K562 (cell line): ENCODE data around the gene ZBTB16. TPM values are rescaled to one million over a fixed set of nuclear protein-coding genes. Genes with fewer than 3 reads are reported as not detected.

Experiments used
- ATAC-seq: fragments of 200-7000 bp; cut with Tn5 transposase; 3 replicates; pipeline ENCODE4 v1.9.1; 2020; ENCODE audit warnings: moderate library complexity
- BruUV-seq: library from RNA; stranded (reverse); fragments of 400-500 nt; replicated peaks from 2 replicates; lab custom pipeline; 2021; lab: Mats Ljungman, UMichigan
- CTCF ChIA-PET: fragments of 300-600 bp; formaldehyde crosslinking; extraction: SDS; loops from one replicate; lab custom pipeline; 2021; ENCODE audit warnings: low intra/inter-chr PET ratio; lab: Yijun Ruan, JAX
- POLR2A ChIA-PET: fragments of 300-600, 350-650 bp; sonication (Branson Sonifier 250); formaldehyde crosslinking; extraction: SDS; loops from one replicate; lab custom pipeline; 2021; ENCODE audit warnings: antibody characterized with exemption, inconsistent platforms; lab: Yijun Ruan, JAX
- DNase-seq, 4 experiments: peaks; one replicate each; pipeline versions ENCODE4 v3.0.0 to v3.0.0-alpha.2; 2011 to 2018; ENCODE audit warnings: low spot score in 3 of 4, mixed read lengths in 3 of 4; ENCODE audit errors: extremely low read depth in 1 of 4
- FAIRE-seq: peaks from 2 replicates; lab custom pipeline; 2011; peaks lifted over from hg19 to GRCh38; lab: Jason Lieb, UNC
- H2AFZ ChIP-seq: 2 replicates; pipeline ENCODE4 v1.6.0; 2011; ENCODE audit warnings: low read depth, low read length, control low read depth, inconsistent platforms
- H3K27ac ChIP-seq: fragments of 200-600 bp; 3 replicates; pipeline ENCODE4 v1.8.0; 2011; ENCODE audit warnings: low read depth, mild to moderate bottlenecking, control low read depth, inconsistent platforms, low read length, moderate library complexity, mixed read lengths; ENCODE audit errors: extremely low read depth
- H3K27me3 ChIP-seq, 2 experiments: fragments of 300-600 bp in 1 of 2; 2 replicates in 1 of 2; 3 replicates in 1 of 2; pipeline versions ENCODE4 v1.6.0 to v1.8.0; 2011; ENCODE audit warnings: inconsistent platforms in 2 of 2, low read length in 2 of 2, mild to moderate bottlenecking in 1 of 2, mixed read lengths in 1 of 2, moderate library complexity in 1 of 2; ENCODE audit not compliant: control insufficient read depth in 2 of 2, insufficient read depth in 2 of 2
- H3K36me3 ChIP-seq: fragments of 300-600 bp; 3 replicates; pipeline ENCODE4 v1.8.0; 2011; ENCODE audit warnings: mild to moderate bottlenecking, low read length, inconsistent platforms; ENCODE audit not compliant: control insufficient read depth, insufficient read depth
- H3K4me1 ChIP-seq, 2 experiments: fragments of 200-600 bp in 1 of 2; replicated peaks in 1 of 2; 2 replicates in 1 of 2; 3 replicates in 1 of 2; pipeline versions ENCODE4 v1.5.1 to v1.8.0; 2011; ENCODE audit warnings: inconsistent platforms in 2 of 2, low read length in 2 of 2, mild to moderate bottlenecking in 1 of 2, mixed read lengths in 1 of 2, moderate library complexity in 1 of 2; ENCODE audit not compliant: control insufficient read depth in 2 of 2, insufficient read depth in 2 of 2
- H3K4me2 ChIP-seq: 2 replicates; pipeline ENCODE4 v1.6.1; 2011; ENCODE audit warnings: low read length, control low read depth, inconsistent platforms, mixed read lengths; ENCODE audit not compliant: insufficient read depth
- H3K4me3 ChIP-seq: fragments of 200-600 bp; sonication (generic), shearing (Covaris generic); 2 replicates; pipeline ENCODE4 v1.5.1; 2016; ENCODE audit warnings: control low read depth, inconsistent platforms
- H3K79me2 ChIP-seq: fragments of 200-600 bp; 3 replicates; pipeline ENCODE4 v1.8.0; 2011; ENCODE audit warnings: low read length, inconsistent platforms; ENCODE audit not compliant: control insufficient read depth, insufficient read depth
- H3K9ac ChIP-seq, 2 experiments: 2 replicates each; pipeline versions ENCODE4 v1.6.0 to v1.6.1; 2011; ENCODE audit warnings: low read depth in 2 of 2, low read length in 2 of 2, control low read depth in 1 of 2, inconsistent platforms in 1 of 2, mild to moderate bottlenecking in 1 of 2, mixed read lengths in 1 of 2; ENCODE audit not compliant: insufficient read depth in 1 of 2
- H3K9me1 ChIP-seq: one replicate; pipeline ENCODE4 v1.6.0; 2011; ENCODE audit warnings: inconsistent platforms, mild to moderate bottlenecking, low read length, moderate library complexity; ENCODE audit not compliant: control insufficient read depth, insufficient read depth
- H3K9me3 ChIP-seq: replicated peaks from 2 replicates; pipeline ENCODE4 v1.5.1; 2011; ENCODE audit warnings: low read depth, low read length, inconsistent platforms; ENCODE audit not compliant: control insufficient read depth, insufficient read depth
- H4K20me1 ChIP-seq: replicated peaks from 2 replicates; pipeline ENCODE4 v1.6.1; 2011; ENCODE audit warnings: low read length, inconsistent platforms, mixed read lengths; ENCODE audit not compliant: control insufficient read depth, insufficient read depth
- GATA2 ChIP-seq: sonication (generic); formaldehyde crosslinking; IDR thresholded peaks from 2 replicates; pipeline ENCODE4 v1.4.0; 2020; ENCODE audit warnings: mild to moderate bottlenecking, missing genetic modification reagents
- MLLT1 ChIP-seq, 2 experiments: fragments of 450-650 bp; IDR thresholded peaks; 2 replicates each; pipeline ENCODE4 v1.6.1; 2016
- MXI1 ChIP-seq: IDR thresholded peaks from 2 replicates; pipeline ENCODE4 v1.6.1; 2011; ENCODE audit warnings: low read depth, mild to moderate bottlenecking, improper control_type of control experiment, low read length
- NRF1 ChIP-seq, 2 experiments: fragments of 450-650 bp; IDR thresholded peaks in 1 of 2; conservative IDR thresholded peaks in 1 of 2; 2 replicates each; pipeline ENCODE4 v1.6.1; 2014; ENCODE audit warnings: mild to moderate bottlenecking in 2 of 2
- ZFX ChIP-seq: sonication (generic); formaldehyde crosslinking; IDR thresholded peaks from 2 replicates; pipeline ENCODE4 v1.8.0; 2022; ENCODE audit warnings: mild to moderate bottlenecking, missing genetic modification reagents, moderate library complexity
- ZNF280A ChIP-seq: fragments of 450-650 bp; IDR thresholded peaks from 2 replicates; pipeline ENCODE4 v1.6.1; 2018; ENCODE audit warnings: mild to moderate bottlenecking, low read depth; ENCODE audit not compliant: partially characterized antibody
- ZNF57 ChIP-seq: fragments of 450-650 bp; formaldehyde crosslinking; IDR thresholded peaks from 2 replicates; pipeline ENCODE4 v1.4.0; 2020; ENCODE audit warnings: mild to moderate bottlenecking, moderate library complexity
- WGBS: fragments of 100-300 bp; shearing (Covaris generic); methylation state at CpG from one replicate; pipeline ENCODE4 v1.1.6; 2016; ENCODE audit warnings: low coverage, mixed read lengths; ENCODE audit not compliant: insufficient coverage; ENCODE audit errors: missing lambda C conversion rate; 5-methylcytosine and 5-hydroxymethylcytosine counted together
- in situ Hi-C: fragments of 300-500 bp; cut with MboI; formaldehyde crosslinking; loops from 4 replicates; pipeline ENCODE4 v1.15.0; 2018; ENCODE audit warnings: inconsistent platforms, mixed read lengths
- intact Hi-C: fragments of 100-400 bp; cut with micrococcal nuclease; formaldehyde crosslinking; loops from 2 replicates; pipeline ENCODE4 v1.14.2; 2022
- polyA plus RNA-seq, 8 experiments: library from polyadenylated mRNA; depleted of rRNA in 4 of 8; stranded (reverse) in 5 of 8; unstranded in 3 of 8; fragments of >200 nt; fragmentation: Nextera tagmentation in 2 of 8; fragmentation: Illumina TruSeq in 1 of 8; extraction: Ambion mirVana in 2 of 8; extraction: Trizol in 1 of 8; gene quantifications; 2 replicates each; pipeline versions ENCODE4 v1.2.1 to v1.2.3, GENCODE V29; 2011 to 2014; ENCODE audit warnings: inconsistent platforms in 1 of 8, missing spikeins in 1 of 8
- total RNA-seq, 7 experiments: library from RNA; depleted of rRNA in 6 of 7; stranded (reverse); fragments of >200 nt in 6 of 7; fragmentation: Illumina TruSeq in 2 of 7; extraction: Trizol in 2 of 7; gene quantifications; 2 replicates each; pipeline versions ENCODE4 v1.2.1 to v1.2.3, GENCODE V29; 2011 to 2021; ENCODE audit warnings: low replicate concordance in 1 of 7

ZBTB16 gene
- total and polyA plus RNA-seq, 9 of the 15 experiments (the other 6 are each of a cell fraction or from before 2014, with no cell fraction given) = 0.06 to 0.40 (median 0.24) TPM; not detected in 4

DNA sequence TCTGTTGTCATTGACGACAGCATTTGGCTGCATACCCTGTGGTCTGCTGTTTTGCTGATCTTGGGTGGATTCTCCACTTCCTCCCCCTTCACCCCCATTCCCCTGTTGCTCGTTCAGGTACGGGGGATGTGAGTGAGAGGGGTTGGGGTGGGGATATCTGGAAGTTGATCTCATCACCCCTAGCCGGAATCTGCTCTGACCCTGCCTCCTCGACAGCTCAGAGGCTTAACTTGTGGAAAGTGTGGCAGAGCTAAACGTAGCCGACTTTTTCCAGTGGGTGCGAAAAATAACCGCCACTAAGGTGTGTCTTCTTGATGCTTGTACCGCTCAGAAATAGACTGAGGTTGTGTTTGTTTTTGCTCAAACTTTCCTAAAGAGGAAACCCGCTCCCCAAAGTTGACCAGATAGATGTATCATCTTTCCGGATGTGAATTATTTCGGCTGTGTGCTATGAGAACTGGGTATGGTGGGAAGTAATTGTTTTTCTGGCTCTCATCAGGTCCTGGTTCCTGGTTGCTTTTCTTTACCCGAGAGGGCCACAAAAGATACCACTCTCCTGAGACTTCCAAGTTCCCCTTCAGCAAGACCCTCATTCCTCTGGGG, 6.6 kb downstream of the ZBTB16 start (continued):
- TF ChIP-seq MXI1 = no peak
- no peak for TF ChIP-seq MLLT1 (IDR thresholded peaks at IDR 0.05)
- no peak for TF ChIP-seq NRF1 (conservative IDR thresholded peaks at IDR 0.05 in 1 of 2, IDR thresholded peaks at IDR 0.05 in 1 of 2)
- TF ChIP-seq ZFX (CRISPR knock-in tag) = no peak
- TF ChIP-seq, all 486 proteins: peak for 0

DNA sequence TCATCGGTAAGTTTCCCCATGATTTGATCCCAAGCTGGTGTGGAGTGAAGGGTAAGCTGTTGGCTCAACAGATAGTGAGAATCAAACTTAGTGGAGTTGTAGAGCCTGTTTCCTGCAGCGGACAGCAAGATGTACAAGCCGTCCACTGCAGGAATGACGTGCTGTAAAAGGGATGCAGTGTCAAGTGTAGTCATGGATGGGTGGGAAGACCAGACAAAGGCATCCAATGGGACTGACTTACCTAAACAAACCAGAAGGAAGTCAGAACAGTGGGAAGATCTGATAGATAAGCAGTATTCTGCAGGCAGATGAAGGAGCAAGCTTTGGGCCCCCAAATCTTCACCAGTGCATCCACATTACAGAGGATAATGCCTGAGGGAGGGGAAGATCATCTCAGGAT, 8.8 kb downstream of the ZBTB16 start:
- no peaks in the 10 kb centered on the region for H3K79me2 ChIP-seq
- intact Hi-C loops (no loop called here), in situ Hi-C loops (no loop called here)
- H3K9me3 ChIP-seq = no peaks in the 10 kb centered on the region
- CTCF ChIA-PET = no interaction called here
- no peak for DNase-seq
- H3K4me1 ChIP-seq = peaks cover 0 to 3% of the 10 kb centered on the region in 2 experiments; a peak in 1 of 5 replicates
- no peak for ATAC-seq
- peaks cover 53 to 74% of the 10 kb centered on the region in 2 experiments for H3K27me3 ChIP-seq
- BruUV-seq = no TSS peak
- no peak overlapping the region for H3K9ac ChIP-seq
- no peak overlapping the region for H3K27ac ChIP-seq
- TF ChIP-seq GATA2 (CRISPR knock-in tag) (0 out of 2 replicates have a peak, but pooled peaks have one; percentile 10), ZNF57 (CRISPR knock-in tag) (no peak), ZNF280A (no peak)
- FAIRE-seq = no peak
- H3K4me2 ChIP-seq = no peak overlapping the region
- no peaks in the 10 kb centered on the region for H3K36me3 ChIP-seq
- no peaks in the 10 kb centered on the region for H3K9me1 ChIP-seq
- H4K20me1 ChIP-seq = peaks cover 4% of the 10 kb centered on the region; the same call in 1 of the 2 replicates
- no peak overlapping the region for H2AFZ ChIP-seq
- 4% methylated on average over 4 of the region's 4 CpGs for WGBS
- POLR2A ChIA-PET = no interaction called here
- no peak overlapping the region for H3K4me3 ChIP-seq
